Gastrocnemius medialis (tissue), 4 donors: ENCODE measurements around the gene CNTN2. TPM values are rescaled to one million over a fixed set of nuclear protein-coding genes. Genes with fewer than 3 reads are reported as not detected.

Experiments used
- ATAC-seq, 2 donors: fragments of 150-250 bp; one replicate each; pipeline ENCODE4 v1.9.1; 2016
- DNase-seq, 2 donors: peaks; one replicate each; pipeline ENCODE4 v3.0.0-alpha.2; 2019
- H3K27ac ChIP-seq, 4 donors: fragments of 200-600 bp; sonication (generic); 1 replicate in 1 of 4; 2 replicates in 3 of 4; pipeline ENCODE4 v1.5.1; 2016 to 2018; ENCODE audit warnings: mild to moderate bottlenecking in 2 of 4, moderate library complexity in 1 of 4
- H3K27me3 ChIP-seq, 3 donors: fragments of 200-600 bp; sonication (generic) in 2 of 3; 1 replicate in 1 of 3; 2 replicates in 2 of 3; pipeline versions ENCODE4 v1.5.1 to v1.6.0; 2016 to 2019; ENCODE audit warnings: mild to moderate bottlenecking in 1 of 3, moderate library complexity in 1 of 3
- H3K36me3 ChIP-seq, 2 donors: fragments of 200-600 bp; sonication (generic) in 1 of 2; one replicate each; pipeline ENCODE4 v1.5.1; 2017 to 2018
- H3K4me1 ChIP-seq, 2 donors: fragments of 200-600 bp; sonication (generic) in 1 of 2; one replicate each; pipeline ENCODE4 v1.5.1; 2016 to 2017; ENCODE audit warnings: mild to moderate bottlenecking in 2 of 2
- H3K4me3 ChIP-seq, 4 donors: fragments of 200-600 bp; sonication (generic) in 3 of 4; 1 replicate in 1 of 4; 2 replicates in 3 of 4; pipeline ENCODE4 v1.5.1; 2016 to 2019; ENCODE audit warnings: mild to moderate bottlenecking in 2 of 4
- H3K9me3 ChIP-seq, 3 donors: fragments of 200-600 bp; sonication (generic) in 2 of 3; 1 replicate in 1 of 3; 2 replicates in 2 of 3; pipeline ENCODE4 v1.5.1; 2016 to 2019
- CTCF ChIP-seq, 5 experiments: fragments of 450-650 bp in 3 of 5; fragments of 200-600 bp in 2 of 5; sonication (generic) in 2 of 5; IDR thresholded peaks in 4 of 5; conservative IDR thresholded peaks in 1 of 5; 1 replicate in 4 of 5; 2 replicates in 1 of 5; pipeline ENCODE4 v1.5.1; 2016 to 2019; ENCODE audit warnings: antibody characterized with exemption in 5 of 5, mild to moderate bottlenecking in 3 of 5, moderate library complexity in 3 of 5
- POLR2A ChIP-seq, 2 donors: fragments of 450-650 bp; IDR thresholded peaks; one replicate each; pipeline ENCODE4 v1.6.1; 2017; ENCODE audit warnings: antibody characterized with exemption in 2 of 2, mild to moderate bottlenecking in 2 of 2, moderate library complexity in 2 of 2
- in situ Hi-C, 4 donors: fragments of 200-750 bp; cut with MboI; loops; one replicate each; pipeline versions ENCODE4 v1.15.0 to v1.8.0; 2017; ENCODE audit warnings: low sequenced_read_pairs in 4 of 4
- intact Hi-C: fragments of 100-400 bp; cut with DNase I; formaldehyde crosslinking; loops from one replicate; pipeline ENCODE4 v1.15.1; 2023; ENCODE audit warnings: low total_unique reads
- total RNA-seq, 4 donors: library from RNA; depleted of rRNA; stranded (reverse); fragments of >200 nt; gene quantifications; one replicate each; pipeline versions ENCODE4 v1.1.0 to v1.2.3, GENCODE V29; 2016

Gene CNTN2
- total RNA-seq, 4 donors from 2014 or later, result not detected

GRCh38 chr1:205018381-205018780 lies 24.6 kb upstream of the CNTN2 start:
- Histone ChIP-seq H3K27me3 (peaks cover 0 to 5% (median 3%) of the 10 kb centered on the region in 3 donors), H3K27ac (no peak overlapping the region), H3K36me3 (no peaks in the 10 kb centered on the region), H3K4me3 (no peak overlapping the region), H3K9me3 (no peaks in the 10 kb centered on the region), H3K4me1 (no peaks in the 10 kb centered on the region)
- ATAC-seq (no peak), DNase-seq (no peak)
- intact Hi-C loops, result no loop called here
- in situ Hi-C loops, result no loop called here
- TF ChIP-seq POLR2A (IDR thresholded peaks at IDR 0.05), result no peak
- TF ChIP-seq CTCF (IDR thresholded peaks at IDR 0.05 in 4 of 5, conservative IDR thresholded peaks at IDR 0.05 in 1 of 5), result no peak

- H3K36me3 ChIP-seq, result no peaks in the 10 kb centered on the region
- H3K27ac ChIP-seq, result no peak overlapping the region
- H3K4me3 ChIP-seq, result no peak overlapping the region
- in situ Hi-C loops (no loop called here), intact Hi-C loops (no loop called here)
- no peaks in the 10 kb centered on the region for H3K4me1 ChIP-seq
- H3K27me3 ChIP-seq, result peaks cover 0 to 5% (median 3%) of the 10 kb centered on the region in 3 donors
- ATAC-seq (no peak), DNase-seq (no peak)
- no peak for TF ChIP-seq CTCF (IDR thresholded peaks at IDR 0.05 in 4 of 5, conservative IDR thresholded peaks at IDR 0.05 in 1 of 5)
- no peak for TF ChIP-seq POLR2A (IDR thresholded peaks at IDR 0.05)
- H3K9me3 ChIP-seq, result no peaks in the 10 kb centered on the region
These were observed 22.5 kb upstream of the CNTN2 start for GRCh38 chr1:205020466-205020865.

- H3K36me3 ChIP-seq, result no peaks in the 10 kb centered on the region
- H3K27me3 ChIP-seq, result peaks cover 0 to 6% (median 5%) of the 10 kb centered on the region in 3 donors
- intact Hi-C loops, result no loop called here
- no peak for TF ChIP-seq POLR2A (IDR thresholded peaks at IDR 0.05)
- TF ChIP-seq CTCF (IDR thresholded peaks at IDR 0.05 in 4 of 5, conservative IDR thresholded peaks at IDR 0.05 in 1 of 5), result no peak
- H3K4me3 ChIP-seq, result no peak overlapping the region
- H3K4me1 ChIP-seq, result no peaks in the 10 kb centered on the region
- no peak for ATAC-seq
- no peak overlapping the region for H3K27ac ChIP-seq
- in situ Hi-C loops, result no loop called here
- no peaks in the 10 kb centered on the region for H3K9me3 ChIP-seq
- DNase-seq, result no peak
These were observed 18.3 kb upstream of the CNTN2 start for GRCh38 chr1:205024679-205025078.

- TF ChIP-seq POLR2A (IDR thresholded peaks at IDR 0.05), result no peak
- TF ChIP-seq CTCF (IDR thresholded peaks at IDR 0.05 in 4 of 5, conservative IDR thresholded peaks at IDR 0.05 in 1 of 5), result no peak
- no peaks in the 10 kb centered on the region for H3K36me3 ChIP-seq
- H3K27me3 ChIP-seq, result peaks cover 0 to 3% (median 1%) of the 10 kb centered on the region in 3 donors
- in situ Hi-C loops (no loop called here), intact Hi-C loops (no loop called here)
- H3K9me3 ChIP-seq, result no peaks in the 10 kb centered on the region
- ATAC-seq (no peak), DNase-seq (no peak)
- no peak overlapping the region for H3K27ac ChIP-seq
- no peak overlapping the region for H3K4me3 ChIP-seq
- no peaks in the 10 kb centered on the region for H3K4me1 ChIP-seq
These were observed 17.8 kb upstream of the CNTN2 start for GRCh38 chr1:205025239-205025638.

GRCh38 chr1:205026181-205026580 lies 16.8 kb upstream of the CNTN2 start:
- no peaks in the 10 kb centered on the region for H3K9me3 ChIP-seq
- no peak for TF ChIP-seq POLR2A (IDR thresholded peaks at IDR 0.05)
- no peak for TF ChIP-seq CTCF (IDR thresholded peaks at IDR 0.05 in 4 of 5, conservative IDR thresholded peaks at IDR 0.05 in 1 of 5)
- H3K36me3 ChIP-seq, result no peaks in the 10 kb centered on the region
- no peak overlapping the region for H3K27ac ChIP-seq
- intact Hi-C loops (no loop called here), in situ Hi-C loops (no loop called here)
- H3K4me3 ChIP-seq, result no peak overlapping the region
- H3K4me1 ChIP-seq, result no peaks in the 10 kb centered on the region
- H3K27me3 ChIP-seq, result peaks cover 0 to 2% (median 0%) of the 10 kb centered on the region in 3 donors
- ATAC-seq (no peak), DNase-seq (no peak)
